NCI-H510A treated with DMSO at 0.1 percent for 48 hours (cell line): ENCODE measurements around the gene PKP1.

ENCODE experiments used
- DNase-seq: peaks from one replicate; lab custom pipeline; 2025; lab: John Stamatoyannopoulos, UW

PKP1 gene

DNA sequence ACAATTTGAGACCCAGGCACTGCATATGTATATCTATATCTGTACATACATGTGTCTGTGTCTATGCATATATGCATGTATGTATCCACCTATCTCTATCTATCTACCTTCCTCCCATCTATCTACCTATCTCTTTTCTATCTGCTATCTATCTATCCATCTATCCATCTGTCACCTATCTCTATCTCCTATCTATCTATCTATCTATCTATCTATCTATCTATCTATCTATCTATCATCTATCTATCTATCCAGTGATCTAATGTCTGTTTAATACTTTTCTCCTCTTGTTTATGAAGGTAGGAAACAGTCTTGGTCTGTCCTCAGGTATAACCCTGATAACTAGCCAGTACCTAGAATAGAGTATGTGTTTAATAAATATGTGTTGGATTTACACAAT is 68.3 kb downstream of the PKP1 start:
- no peak for DNase-seq

DNA sequence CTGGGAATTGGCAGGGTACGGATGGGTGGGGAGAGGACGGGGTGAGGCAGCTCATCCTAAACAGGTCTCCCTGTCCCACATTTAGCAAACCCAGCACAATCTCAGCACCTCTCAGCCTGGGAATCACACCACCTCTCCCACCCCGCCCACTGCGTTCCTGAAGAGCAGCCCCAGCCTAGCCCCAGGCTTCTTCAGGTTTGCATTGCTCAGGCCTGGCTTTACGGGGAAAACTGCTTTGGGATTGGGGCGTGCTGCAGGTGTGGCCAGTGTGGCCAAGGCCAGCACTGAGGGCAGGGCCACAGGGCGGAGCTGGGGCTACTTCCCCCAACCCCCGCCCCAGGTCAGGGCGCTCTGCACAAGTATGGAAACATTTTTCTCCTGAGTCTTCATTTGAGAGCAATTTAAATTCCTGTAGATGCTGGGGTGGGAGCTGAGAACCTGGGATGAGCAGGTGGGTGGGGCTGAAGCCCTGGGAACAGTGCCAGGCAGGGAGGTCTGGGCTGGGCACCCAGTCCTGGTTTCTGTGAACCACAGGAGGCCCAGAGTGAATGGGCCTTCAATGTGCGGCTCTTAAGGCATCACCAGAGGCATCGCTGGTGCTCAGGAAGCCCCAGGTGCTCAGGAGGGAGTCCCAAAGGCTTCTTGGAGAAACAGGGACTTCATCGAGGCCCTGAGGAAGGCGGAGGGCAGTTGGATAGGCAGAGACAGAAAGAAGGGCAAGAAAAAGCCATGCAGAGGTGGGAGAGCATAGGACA is 70.1 kb downstream of the PKP1 start:
- DNase-seq, result no peak

DNA sequence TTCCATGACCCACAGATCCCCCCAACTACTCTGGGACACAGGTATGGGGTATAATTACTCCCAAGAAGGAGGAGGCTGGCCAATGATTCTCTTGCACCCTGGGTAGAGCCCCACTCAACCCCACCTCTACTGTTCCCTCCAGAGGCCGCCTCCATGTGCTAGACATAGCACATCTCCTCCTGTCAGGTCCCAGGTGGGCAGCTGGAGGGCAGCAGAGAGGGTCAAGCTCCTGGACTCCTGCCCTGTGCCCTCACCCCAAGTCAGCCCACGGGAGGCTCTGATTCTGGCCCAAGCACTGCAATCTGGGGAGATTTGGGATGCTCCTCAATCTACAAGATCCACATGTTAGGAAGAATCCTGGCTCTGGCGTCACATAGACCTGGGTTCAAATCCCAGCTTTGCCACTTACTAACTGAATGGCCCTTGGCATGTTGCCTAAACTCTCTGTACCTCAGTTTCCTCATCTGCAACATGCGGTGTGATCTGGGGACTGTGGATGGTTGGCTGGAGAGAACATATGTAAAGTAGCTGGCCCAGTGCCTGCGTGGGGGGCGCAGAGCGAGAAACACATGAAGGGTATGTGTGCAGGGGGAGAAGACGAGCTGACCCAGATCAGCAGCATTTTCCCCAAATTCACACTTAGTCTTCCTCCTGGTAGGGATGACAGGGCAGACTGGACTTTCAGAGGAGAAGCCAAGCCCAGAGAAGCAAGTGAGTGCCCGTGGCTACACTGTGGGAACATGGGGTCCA is 71.0 kb downstream of the PKP1 start:
- no peak for DNase-seq

DNA sequence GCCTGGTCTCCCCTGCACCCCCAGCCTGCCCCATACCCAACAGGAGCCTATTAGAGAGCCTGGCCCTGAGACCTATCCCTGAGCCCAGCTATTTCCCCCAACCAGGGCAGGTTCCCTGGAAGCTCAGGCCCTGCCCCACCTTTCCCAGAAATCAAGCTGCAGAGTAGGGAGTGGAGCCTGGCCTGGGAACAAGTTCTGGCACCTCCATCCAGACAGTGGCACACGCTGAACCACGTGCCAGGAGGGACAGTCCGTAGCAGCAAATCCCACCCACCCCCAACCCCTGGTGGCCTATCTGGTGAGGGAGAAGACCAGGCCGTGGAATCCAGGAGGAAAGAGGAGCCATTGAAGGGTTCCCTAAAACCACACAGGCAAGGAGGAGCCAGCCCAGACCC is 71.6 kb downstream of the PKP1 start:
- DNase-seq, result no peak

DNA sequence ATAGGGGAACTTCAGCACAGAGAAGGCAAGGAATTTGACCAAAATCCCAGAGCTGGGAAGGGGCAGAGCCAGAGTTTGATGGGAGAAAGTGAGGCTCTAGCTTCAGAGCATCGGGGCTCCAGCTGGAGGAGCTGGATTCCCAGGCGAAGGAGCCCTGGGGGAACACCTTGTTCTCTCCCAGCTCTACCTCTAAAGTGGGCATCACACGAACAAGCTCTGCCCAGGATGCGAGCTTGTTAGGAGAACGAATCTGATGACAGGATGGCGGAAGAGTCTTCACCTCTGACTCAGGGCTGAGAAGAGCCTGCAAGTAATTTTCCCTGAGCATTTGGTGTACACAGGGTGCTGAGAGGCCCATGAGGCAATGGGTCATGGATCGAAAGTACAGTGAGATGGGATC is 72.2 kb downstream of the PKP1 start:
- no peak for DNase-seq

DNA sequence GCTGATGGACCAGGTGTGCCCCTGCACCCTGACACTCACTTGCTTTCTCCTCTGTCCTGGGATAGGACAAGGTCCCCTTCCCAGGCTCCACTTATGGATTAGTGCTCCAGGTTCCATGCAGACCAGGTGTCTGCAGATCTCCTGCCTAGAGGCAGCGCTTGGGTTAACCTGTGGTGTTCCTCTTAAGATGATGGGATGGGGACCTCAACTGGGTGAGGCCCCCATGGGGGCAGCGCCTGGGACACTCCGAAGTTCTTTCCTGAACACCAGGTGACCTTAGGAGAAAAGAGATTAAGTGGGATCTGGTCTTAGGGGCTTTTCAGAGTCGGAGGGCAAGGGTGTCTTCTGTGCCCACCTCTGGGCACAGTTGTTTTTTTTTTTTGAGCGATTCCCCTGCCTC is 72.9 kb downstream of the PKP1 start:
- DNase-seq, result no peak

DNA sequence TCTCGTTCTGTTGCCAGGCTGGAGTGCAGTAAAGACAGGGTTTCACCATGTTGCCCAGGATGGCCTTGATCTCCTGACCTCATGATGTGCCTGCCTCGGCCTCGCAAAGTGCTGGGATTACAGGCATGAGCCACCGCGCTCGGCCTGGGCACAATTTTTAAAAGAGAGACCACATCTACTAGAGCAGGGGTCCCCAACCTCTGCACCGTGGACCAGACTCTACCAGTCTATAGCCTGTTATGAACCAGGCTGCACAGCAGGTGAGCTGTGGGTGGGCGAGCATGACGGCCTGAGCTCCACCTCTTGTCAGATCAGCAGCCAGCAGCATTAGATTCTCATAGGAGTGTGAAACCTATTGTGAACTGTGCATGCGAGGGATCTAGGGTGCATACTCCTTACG is 73.4 kb downstream of the PKP1 start:
- DNase-seq, result no peak

DNA sequence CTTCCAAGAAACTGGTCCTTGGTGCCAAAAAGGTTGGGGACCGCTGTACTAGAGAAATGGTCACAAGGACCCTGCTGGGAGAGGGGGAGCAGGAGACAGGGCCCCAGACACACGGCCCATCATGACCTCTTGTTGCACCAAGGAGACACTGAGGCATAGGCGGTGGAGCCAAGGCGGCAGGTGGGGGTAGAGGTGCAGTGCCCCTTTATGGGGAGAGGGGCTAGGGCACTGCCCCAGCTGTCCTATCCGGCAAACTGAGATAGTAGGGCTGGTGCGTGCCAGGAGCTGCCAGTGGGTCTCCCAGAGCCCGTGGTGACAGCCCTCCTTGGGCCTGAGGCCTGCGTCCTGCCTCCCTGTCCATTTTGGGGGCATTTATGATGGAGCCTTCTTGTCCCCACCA is 73.9 kb downstream of the PKP1 start:
- DNase-seq, result no peak

DNA sequence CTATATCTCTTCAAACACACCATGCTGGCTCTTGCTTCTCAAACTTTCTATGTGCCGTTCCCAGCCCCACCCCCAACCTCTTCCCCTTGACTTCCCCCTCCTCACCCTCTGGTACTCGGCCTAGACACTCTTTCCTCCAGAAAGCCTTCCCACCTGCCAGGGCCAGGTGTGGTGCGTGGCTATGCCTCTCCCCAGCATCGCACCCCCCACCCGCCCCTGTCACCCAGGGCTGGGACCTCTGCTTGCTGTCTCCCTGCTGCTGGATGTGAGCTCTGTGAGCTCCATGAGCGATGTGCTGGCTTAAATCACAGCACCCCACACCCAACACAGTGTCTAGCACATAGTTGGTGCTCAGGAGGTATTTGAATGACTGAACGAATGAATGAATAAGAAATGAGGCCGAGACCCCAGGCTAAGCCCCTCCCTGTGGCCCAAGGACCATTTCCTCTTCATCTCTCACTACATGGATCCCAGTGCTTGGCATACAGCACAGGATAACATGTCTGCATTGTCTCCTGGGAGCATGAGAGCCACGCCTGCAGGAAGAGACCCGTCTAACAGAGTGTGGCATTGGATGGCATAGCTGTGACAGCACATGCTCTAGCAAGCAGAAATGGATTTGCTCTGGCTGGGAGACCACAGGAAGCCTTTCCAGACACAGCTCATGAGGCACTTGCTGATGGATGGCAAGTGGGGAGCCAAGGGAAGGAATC is 74.5 kb downstream of the PKP1 start:
- no peak for DNase-seq

DNA sequence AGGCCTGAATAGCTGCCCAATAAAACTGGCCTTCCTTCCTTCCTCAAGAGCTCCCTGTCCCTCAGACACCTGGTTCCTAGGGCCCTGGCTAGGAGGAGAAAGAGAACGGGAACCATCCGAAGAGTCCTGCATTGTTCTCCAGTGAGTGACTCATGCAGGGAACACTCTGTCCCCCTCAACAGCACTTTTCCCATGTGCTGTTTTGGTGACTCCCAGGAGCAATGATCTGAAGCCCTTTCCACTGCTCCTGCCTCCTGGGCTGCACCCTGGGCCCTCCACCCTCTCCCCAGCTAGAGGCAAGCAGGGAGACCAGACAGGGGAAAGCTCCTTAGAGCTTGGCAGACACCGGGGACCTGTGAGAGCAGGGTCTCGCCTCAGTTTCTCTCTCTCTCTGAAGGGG is 75.3 kb downstream of the PKP1 start:
- DNase-seq, result no peak

DNA sequence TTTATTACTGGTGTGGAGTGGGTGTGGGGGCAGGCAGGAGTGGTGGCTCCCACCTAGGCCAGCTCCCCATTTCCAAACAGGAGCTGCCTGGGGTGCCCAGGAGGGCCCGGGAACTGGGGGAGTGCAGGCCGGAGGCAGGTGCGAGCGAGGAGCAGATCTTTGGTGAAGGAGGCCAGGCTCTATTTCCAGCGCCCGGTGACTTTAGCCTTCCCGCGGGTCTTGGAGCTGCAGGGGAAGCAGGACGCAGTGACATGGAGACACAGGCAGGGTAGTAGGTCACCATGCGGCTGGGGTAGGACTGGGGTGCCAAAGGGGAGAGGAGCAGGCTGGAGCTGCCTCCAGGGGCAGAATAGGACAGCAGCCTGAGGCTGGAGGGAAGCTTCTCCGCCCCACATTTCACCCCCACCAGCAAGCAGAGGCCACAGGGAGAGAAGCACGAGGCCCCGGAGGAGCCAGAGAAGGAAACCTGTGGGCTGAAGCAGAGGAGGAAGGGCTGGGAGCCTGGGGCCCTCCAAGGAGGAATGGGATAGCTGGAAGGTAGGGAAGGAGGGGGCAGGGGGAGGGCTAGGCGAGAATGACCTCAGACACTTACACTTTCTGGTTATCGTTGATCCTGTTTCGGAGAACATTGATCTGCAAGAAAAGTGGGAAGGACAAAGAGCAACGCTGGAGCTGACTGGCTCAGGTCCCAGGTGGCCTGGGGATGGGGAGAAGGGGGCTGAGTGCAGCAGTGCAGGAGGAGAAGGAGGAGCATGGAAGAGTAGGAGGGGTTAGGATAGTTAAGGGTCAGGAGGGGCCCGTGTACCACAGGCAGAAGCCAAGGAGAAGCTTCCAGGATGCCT is 75.9 kb downstream of the PKP1 start:
- DNase-seq, result no peak

DNA sequence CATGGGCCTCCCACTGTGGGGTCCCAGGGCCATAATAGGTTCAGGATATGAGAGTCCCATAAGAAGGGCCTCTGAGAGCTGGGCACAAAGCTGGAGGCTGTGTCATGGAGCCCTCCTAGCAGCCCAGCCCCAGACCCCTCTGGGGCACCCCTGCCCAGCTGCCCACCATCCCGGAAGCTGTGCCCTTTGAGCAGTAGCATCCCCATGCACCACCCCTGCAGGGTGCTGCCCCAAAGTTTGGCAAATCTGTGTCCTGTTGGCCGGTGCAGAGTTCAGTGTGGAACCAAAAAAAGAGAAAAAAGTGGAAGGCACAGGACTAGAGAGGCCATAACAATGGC is 76.5 kb downstream of the PKP1 start:
- no peak for DNase-seq

DNA sequence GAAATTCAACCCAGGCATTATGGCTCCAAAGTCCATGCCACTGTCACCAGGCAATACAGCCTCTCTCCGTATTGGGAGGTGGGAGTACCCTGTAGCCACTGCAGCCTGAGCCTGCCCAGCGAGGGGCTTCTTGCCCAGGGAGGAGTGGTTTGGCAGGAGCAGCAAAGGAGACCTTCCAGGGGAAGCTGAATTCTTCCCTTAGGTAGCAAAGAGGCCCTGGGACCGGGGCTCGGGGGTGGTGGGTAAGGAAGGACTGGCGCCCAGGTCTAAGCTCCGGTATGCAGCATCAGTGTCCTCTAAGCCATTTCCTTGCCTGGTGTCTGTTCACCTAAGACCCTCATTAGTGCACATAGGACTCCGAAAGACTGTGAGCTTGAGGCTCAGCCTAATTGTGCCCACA is 77.2 kb downstream of the PKP1 start:
- DNase-seq, result no peak

DNA sequence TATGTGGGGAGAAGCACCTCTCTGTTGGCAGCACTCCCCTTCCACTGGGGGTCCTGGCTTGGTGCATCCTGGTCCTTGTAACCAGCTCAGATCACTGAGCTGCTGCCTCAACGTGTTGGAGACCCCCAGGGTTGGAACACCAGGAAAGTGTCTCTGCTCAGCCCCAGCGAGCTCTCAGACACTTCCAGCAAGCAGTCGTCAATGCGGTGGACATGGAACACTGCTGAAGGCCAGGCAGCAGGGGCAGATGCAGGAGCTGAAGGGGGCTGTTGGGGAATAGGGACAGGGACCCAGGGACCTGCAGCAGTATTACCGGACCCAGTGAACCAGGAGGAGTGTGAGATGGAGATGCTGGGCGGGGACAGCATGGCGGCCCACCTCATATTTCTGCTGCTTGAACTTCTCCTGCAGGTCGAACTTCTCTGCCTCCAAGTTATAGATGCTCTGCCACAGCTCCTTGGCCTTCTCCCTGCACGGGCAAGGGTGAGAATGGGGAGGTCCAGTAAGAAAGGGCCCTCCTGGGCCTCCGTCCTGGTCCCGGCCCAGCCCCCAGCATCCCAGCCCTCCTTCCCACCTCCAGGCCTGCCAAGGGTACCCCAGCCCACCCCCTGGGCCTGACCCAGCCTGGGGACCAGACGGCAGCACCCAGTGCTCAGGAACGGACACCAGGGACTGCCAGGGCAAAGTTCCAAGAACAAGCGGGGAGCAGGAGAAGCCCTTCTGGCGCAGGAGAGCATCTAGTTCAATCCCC is 77.8 kb downstream of the PKP1 start:
- DNase-seq, result no peak

DNA sequence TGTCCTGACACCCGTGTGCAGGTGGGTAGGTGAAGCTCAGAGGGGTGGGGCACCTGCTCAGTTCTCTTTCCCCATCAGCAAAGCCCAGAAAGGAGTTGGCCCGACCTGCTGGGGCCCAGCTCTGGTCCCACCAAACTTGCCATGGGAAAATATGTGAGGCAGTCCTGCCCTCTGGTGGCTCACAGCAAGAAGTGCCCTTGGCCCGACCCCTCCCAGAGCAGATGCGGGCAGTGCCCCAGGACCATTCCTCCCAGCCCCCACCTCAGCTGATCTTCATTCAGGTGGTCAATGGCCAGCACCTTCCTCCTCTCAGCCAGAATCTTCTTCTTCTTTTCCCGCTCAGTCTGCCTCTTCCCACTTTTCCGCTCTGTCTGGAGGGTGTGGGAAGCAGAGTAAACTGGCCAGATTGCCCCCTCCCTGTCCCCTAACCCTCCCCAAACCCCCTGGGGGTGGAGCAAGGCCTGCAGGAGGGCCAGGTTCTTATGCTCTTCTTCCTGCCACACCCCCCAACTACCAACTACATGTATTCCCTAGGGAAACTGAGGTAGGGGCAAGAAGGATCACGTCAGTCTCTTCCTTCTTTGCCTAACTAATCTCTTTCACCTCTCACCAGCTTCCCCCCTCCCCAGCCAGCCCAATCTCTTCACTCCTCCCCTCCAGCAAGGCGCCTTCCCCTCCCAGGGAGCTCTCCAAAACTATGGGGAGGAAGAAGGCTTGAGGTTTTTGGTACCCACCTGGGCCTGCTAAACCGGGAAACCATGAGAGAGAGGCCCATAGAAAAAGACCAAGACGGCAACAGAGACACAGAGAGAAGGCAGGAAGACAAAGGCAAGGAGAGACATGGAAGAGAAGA is 78.6 kb downstream of the PKP1 start:
- DNase-seq, result peak; percentile 31

DNA sequence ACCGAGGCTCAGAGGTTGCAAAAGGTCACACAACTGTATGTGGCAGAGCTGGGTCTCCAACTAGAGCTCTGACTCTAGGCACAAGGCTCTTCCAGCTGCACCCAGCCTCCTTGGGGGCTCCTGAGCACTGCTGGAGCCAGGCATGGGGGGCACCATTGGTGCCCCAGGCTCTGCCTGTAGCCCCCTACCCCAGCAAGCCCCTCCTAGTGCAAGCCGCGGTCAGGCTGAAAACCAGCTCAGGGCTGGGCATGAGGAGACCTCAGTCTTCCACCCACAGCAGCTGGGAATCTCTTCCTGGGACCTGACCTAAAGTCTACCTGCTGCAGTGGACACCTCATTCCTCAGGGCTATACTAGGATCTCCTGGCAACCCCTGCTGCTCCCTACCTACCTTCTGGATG is 79.6 kb downstream of the PKP1 start:
- DNase-seq, result no peak

DNA sequence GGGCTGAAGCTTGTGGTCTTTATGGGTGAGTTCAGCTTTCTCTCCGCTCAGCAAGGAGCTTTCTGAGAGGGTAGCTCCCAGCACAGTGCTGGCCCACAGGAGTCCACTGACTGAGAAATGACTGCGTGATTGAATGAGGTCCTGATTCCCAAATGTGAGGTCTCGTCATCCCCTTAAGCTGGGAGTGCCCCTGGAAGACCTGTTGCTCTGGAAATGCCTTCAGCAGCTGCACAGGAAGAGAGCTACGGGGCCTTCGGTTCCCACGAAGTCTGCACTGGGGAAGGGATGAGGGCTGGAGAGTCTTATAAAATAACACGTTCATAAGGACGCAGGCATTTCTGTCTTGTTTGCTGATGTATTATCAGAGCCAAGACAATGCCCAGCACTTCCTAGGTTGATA is 80.2 kb downstream of the PKP1 start:
- no peak for DNase-seq

DNA sequence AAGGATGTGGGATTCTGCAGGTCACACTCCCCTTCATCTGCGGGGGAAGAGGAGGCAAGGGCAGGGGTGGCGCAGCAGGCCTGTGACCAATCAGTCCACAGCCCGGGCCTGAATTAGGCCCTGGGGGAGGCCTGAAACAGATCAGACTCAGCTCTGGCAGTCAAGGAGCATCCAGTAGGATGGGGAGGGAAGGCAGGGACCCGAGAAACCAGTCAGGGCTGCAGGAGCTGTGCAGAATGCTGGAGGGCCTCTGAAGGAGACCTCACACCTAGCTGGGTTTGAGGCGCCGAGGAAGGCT is 81.5 kb downstream of the PKP1 start:
- no peak for DNase-seq

DNA sequence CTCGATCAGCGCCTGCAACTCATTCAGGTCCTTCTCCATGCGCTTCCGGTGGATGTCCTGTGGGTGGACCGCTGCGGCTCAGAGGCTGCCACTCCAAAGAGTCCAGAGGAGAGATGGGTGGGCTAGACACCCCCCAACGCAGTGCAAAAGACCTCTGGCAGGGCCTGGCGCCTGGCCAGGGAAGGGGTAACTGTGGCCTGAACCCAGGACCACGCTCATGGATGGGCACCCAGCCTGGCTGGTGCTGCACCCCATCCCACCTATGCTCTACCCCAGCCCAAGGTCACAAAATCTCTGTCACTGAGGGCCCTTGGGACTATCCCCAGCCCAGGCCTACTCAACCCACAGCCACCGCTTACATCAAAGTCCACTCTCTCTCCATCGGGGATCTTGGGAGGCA is 81.9 kb downstream of the PKP1 start:
- no peak for DNase-seq

DNA sequence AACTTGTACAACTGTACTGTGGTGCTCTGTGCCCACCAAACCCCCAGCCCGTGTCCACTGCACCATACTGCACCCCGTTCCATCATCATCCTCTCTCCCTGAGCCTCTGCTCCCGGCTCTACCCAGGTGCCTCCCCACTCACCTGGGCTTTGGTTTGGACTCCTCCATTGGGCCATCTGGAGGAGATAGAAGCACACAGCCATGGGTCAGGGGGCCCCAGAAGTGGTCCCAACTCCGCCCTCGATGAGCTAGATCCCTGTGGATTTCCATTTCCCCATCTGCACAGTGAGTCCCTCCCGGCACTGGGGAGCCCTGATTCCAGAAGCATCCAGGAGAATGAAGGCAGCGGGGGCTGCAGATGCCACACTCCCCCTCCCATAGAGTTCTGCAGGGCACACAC is 83.4 kb downstream of the PKP1 start:
- no peak for DNase-seq

DNA sequence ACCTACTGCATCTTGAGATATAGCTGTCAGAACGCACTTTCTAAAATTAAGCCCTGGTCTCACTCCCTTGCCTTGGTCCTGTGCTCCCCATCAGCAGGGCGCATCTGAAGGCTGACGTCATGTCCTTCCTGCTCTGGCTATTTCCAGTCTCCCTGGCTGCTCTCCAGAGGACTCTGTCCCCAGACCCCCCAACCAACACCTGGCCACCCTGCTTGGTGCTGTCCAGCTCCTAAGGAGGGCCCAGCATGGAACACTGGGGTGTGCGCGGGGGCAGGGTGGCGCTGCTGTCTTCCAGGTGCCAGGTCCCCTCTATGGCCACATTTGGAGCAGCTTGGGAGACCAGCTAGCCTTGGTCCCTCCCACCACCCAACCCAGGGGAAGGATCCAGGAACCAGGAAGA is 85.9 kb downstream of the PKP1 start:
- DNase-seq, result no peak
